Mesangial cell (primary cell): ENCODE results near the gene NPIPA5. TPM values are rescaled to one million over a fixed set of nuclear protein-coding genes. Genes with fewer than 3 reads are reported as not detected.

ENCODE experiments used
- total RNA-seq: library from RNA; depleted of rRNA; stranded (reverse); fragments of >200 nt; gene quantifications from 2 replicates; pipeline ENCODE4 v1.2.3, GENCODE V29; 2015

Gene NPIPA5
- 2.0 and 2.3 TPM in 2 replicates for total RNA-seq

DNA sequence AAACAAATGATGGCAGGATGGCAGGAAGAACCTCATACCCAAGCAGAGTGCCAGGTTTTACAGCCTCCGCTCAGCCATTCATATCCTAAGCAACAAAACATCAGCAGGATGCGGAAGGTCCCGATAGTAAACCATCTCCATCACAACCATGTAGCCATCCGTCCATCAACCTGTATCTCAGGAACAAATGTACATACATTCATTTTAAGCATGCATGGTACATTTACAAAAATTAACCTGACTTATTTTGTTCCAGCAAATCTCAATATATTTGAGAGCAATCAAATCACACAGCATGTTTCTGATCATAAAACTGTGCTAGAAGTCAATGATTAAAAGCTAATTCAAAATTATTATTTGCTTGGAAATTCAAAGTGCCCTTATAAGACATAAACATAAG lies at the start of gene NPIPA5:
TSS of gene NPIPA5 (minus strand) at position 101 of the 400 bp plus-strand sequence. CDS start at position 101, 0 bp downstream.

DNA sequence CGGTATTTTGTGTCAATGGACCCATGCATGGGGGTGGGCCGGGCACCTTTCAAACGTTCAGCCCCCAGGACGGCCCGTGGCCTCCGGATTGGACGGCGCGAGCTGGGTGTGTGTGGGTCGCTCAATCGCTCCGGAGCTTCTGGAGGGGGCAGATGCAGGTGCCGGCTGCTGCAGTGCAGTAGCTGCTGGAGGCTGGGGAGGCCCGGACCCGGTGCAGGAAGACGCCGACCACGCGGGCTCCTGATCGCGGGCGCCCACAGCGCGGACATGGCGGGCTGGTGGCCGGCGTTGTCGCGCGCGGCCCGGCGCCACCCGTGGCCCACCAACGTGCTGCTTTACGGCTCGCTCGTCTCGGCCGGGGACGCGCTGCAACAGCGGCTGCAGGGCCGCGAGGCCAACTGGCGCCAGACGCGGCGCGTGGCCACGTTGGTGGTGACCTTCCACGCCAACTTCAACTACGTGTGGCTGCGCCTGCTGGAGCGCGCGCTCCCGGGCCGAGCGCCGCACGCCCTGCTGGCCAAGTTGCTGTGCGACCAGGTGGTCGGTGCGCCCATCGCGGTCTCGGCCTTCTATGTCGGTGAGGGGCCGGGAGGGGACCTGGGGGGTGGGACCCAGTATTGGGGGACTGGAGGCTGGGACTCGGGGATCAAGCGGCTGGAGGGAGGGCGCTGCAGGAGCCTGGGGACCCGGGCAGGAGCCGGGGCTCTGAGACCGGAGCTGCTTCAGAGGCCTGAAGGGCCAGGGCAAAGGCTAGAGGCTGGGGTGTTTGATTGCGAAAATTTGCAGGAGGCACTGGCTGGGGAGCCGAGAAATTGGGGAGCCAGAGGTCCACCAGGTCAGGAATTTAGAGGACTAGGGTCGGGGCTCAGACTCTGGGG lies 17.8 kb upstream of the NPIPA5 start, which contains the start of gene MPV17L:
TSS of gene MPV17L (plus strand) at position 124 of the 878 bp plus-strand sequence. CDS start at position 268, 144 bp downstream.

Other genes with a start within 250 kb of the NPIPA5 start
- 2.6 and 3.3 TPM in 2 replicates for gene MPV17L, start 17.5 kb upstream of the NPIPA5 start, total RNA-seq
- 14.0 and 28.6 TPM in 2 replicates for gene BMERB1, start 56.3 kb upstream of the NPIPA5 start, total RNA-seq